ENCODE measurements around the gene MYOM3.
A peak's percentile ranks its signal among the peaks of the same experiment; 100 is the strongest.

Gene MYOM3

GRCh38 chr1:24138476-24139221, 26.7 kb upstream of the MYOM3 start:
- no peak for DNase-seq (ENCODE audit: low read depth)

- DNase-seq (ENCODE audit: low read depth) = no peak
These were observed 25.1 kb upstream of the MYOM3 start for GRCh38 chr1:24136956-24137539.

- DNase-seq (ENCODE audit: low read depth) = no peak
These were observed 22.4 kb upstream of the MYOM3 start for GRCh38 chr1:24134376-24134775.

- DNase-seq (ENCODE audit: low read depth) = no peak
These were observed 21.9 kb upstream of the MYOM3 start for GRCh38 chr1:24133819-24134218.

- no peak for DNase-seq (ENCODE audit: low read depth)
These were observed 18.4 kb upstream of the MYOM3 start for GRCh38 chr1:24130385-24130784.

GRCh38 chr1:24127801-24128363, 15.9 kb upstream of the MYOM3 start:
- DNase-seq (ENCODE audit: low read depth) = no peak

GRCh38 chr1:24127134-24127800, 15.3 kb upstream of the MYOM3 start:
- DNase-seq (ENCODE audit: low read depth) = no peak

- no peak for DNase-seq (ENCODE audit: low read depth)
These were observed 14.7 kb upstream of the MYOM3 start for GRCh38 chr1:24126672-24127023.

GRCh38 chr1:24126018-24126671, 14.2 kb upstream of the MYOM3 start:
- no peak for DNase-seq (ENCODE audit: low read depth)

GRCh38 chr1:24125456-24125855, 13.5 kb upstream of the MYOM3 start:
- no peak for DNase-seq (ENCODE audit: low read depth)

- no peak for DNase-seq (ENCODE audit: low read depth)
These were observed 13.0 kb upstream of the MYOM3 start for GRCh38 chr1:24124980-24125379.

GRCh38 chr1:24123611-24124010, 11.7 kb upstream of the MYOM3 start:
- DNase-seq (ENCODE audit: low read depth) = no peak

GRCh38 chr1:24122776-24123175, 10.8 kb upstream of the MYOM3 start:
- no peak for DNase-seq (ENCODE audit: low read depth)

- DNase-seq (ENCODE audit: low read depth) = no peak
These were observed 9.5 kb upstream of the MYOM3 start for GRCh38 chr1:24121406-24121805.

- no peak for DNase-seq (ENCODE audit: low read depth)
These were observed 9.0 kb upstream of the MYOM3 start for GRCh38 chr1:24120965-24121364.

GRCh38 chr1:24119859-24120756, 8.2 kb upstream of the MYOM3 start:
- no peak for DNase-seq (ENCODE audit: low read depth)

- DNase-seq (ENCODE audit: low read depth) = no peak
These were observed 7.5 kb upstream of the MYOM3 start for GRCh38 chr1:24119489-24119858.

- no peak for DNase-seq (ENCODE audit: low read depth)
These were observed 6.7 kb upstream of the MYOM3 start for GRCh38 chr1:24118410-24119242.

- DNase-seq (ENCODE audit: low read depth) = peak; percentile 15
These were observed 5.9 kb upstream of the MYOM3 start for GRCh38 chr1:24117722-24118409.

- DNase-seq (ENCODE audit: low read depth) = no peak
These were observed 5.2 kb upstream of the MYOM3 start for GRCh38 chr1:24117132-24117531.
